ENCODE measurements around the gene THEM4.
"Not testable (repeated sequence)": the region's sequence is repeated elsewhere in the genome, so short reads cannot be mapped to it uniquely, and the experiment has no call there.

Gene THEM4

GRCh38 chr1:151892190-151892589, 17.1 kb downstream of the THEM4 start:
- DNase-seq: no peak

GRCh38 chr1:151891512-151891911, 17.8 kb downstream of the THEM4 start:
- DNase-seq: no peak

GRCh38 chr1:151888972-151889570, 20.2 kb downstream of the THEM4 start:
- DNase-seq: no peak

GRCh38 chr1:151887028-151887427, 22.3 kb downstream of the THEM4 start:
- DNase-seq: peak; percentile 33

GRCh38 chr1:151885479-151885878, 23.8 kb downstream of the THEM4 start:
- no peak for DNase-seq

- DNase-seq: not testable (repeated sequence)
Measured at GRCh38 chr1:151884879-151885278, 24.4 kb downstream of the THEM4 start.

GRCh38 chr1:151884445-151884844, 24.9 kb downstream of the THEM4 start:
- not testable (repeated sequence) for DNase-seq

- DNase-seq: not testable (repeated sequence)
Measured at GRCh38 chr1:151883898-151884297, 25.4 kb downstream of the THEM4 start.

- DNase-seq: not testable (repeated sequence)
Measured at GRCh38 chr1:151882918-151883317, 26.4 kb downstream of the THEM4 start.

GRCh38 chr1:151882466-151882865, 26.8 kb downstream of the THEM4 start:
- no peak for DNase-seq

GRCh38 chr1:151881479-151881878, 27.8 kb downstream of the THEM4 start:
- no peak for DNase-seq

- DNase-seq: no peak
Measured at GRCh38 chr1:151875419-151876097, 33.8 kb downstream of the THEM4 start.

- not testable (repeated sequence) for DNase-seq
Measured at GRCh38 chr1:151872776-151873175, 36.5 kb downstream of the THEM4 start.

- DNase-seq: no peak
Measured at GRCh38 chr1:151871284-151872030, 37.9 kb downstream of the THEM4 start.

GRCh38 chr1:151868486-151868885, 40.8 kb downstream of the THEM4 start:
- DNase-seq: no peak

- no peak for DNase-seq
Measured at GRCh38 chr1:151867765-151868411, 41.4 kb downstream of the THEM4 start.

- no peak for DNase-seq
Measured at GRCh38 chr1:151867321-151867720, 42.0 kb downstream of the THEM4 start.

- DNase-seq: no peak
Measured at GRCh38 chr1:151864411-151864810, 44.9 kb downstream of the THEM4 start.

- DNase-seq: no peak
Measured at GRCh38 chr1:151862604-151863003, 46.7 kb downstream of the THEM4 start.

- DNase-seq: no peak
Measured at GRCh38 chr1:151860504-151861187, 48.7 kb downstream of the THEM4 start.

- DNase-seq: no peak
Measured at GRCh38 chr1:151859891-151860293, 49.4 kb downstream of the THEM4 start.

- no peak for DNase-seq
Measured at GRCh38 chr1:151858886-151859665, 50.2 kb downstream of the THEM4 start.
